Retinal pigment epithelial cell (primary cell): Measurements from ENCODE around the gene MARCHF9.

Source experiments
- DNase-seq: peaks from one replicate; pipeline ENCODE4 v3.0.0-alpha.2; 2010; ENCODE audit warnings: low read depth
- H3K4me3 ChIP-seq: 2 replicates; pipeline ENCODE4 v1.5.1; 2011; ENCODE audit warnings: mild to moderate bottlenecking, low read length, control low read depth, moderate library complexity
- TF ChIP-seq, protein P1 (sequence below): conservative IDR thresholded peaks from 2 replicates; pipeline ENCODE4 v1.5.1; 2011; ENCODE audit warnings: low read depth, low read length, control low read depth, inconsistent platforms

The MARCHF9 gene

DNA sequence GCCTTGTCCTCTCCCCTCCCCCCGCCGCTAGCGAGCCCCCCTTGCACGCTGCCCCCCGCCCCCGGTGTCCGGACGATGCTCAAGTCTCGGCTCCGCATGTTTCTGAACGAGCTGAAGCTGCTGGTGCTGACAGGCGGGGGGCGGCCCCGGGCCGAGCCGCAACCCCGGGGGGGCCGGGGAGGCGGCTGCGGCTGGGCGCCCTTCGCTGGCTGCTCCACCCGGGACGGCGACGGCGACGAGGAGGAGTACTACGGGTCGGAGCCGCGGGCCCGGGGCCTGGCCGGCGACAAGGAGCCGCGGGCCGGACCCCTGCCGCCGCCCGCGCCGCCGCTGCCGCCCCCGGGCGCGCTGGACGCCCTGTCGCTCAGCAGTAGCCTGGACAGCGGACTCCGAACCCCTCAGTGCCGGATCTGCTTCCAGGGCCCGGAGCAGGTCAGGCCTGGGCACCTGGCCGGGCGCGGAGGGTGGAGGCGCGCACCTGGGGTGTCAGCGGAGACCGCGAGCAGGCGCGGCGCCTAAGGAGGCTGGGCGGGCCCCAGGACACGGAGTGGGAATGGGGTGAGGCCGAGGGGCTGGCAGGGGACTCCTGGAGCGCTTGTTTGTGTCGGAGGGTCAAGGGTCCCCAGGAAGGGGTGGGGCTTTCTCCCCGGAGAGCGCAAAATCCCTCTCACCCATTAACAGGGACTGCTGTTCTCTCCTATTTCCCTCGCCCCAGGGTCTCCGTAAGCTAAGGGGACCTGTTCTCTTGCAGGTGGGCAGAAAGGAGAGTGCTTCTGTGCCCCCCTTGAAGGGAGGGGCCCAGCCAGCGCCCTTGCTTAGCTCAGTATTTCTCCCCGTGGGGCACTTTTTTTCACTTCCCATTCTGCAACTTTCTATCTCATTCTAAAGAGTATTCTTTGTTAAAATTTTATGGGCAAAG is 810 bp downstream of the MARCHF9 start:
- H3K4me3 ChIP-seq, result peak overlapping the region; percentile 44
- TF ChIP-seq, protein P1, sequence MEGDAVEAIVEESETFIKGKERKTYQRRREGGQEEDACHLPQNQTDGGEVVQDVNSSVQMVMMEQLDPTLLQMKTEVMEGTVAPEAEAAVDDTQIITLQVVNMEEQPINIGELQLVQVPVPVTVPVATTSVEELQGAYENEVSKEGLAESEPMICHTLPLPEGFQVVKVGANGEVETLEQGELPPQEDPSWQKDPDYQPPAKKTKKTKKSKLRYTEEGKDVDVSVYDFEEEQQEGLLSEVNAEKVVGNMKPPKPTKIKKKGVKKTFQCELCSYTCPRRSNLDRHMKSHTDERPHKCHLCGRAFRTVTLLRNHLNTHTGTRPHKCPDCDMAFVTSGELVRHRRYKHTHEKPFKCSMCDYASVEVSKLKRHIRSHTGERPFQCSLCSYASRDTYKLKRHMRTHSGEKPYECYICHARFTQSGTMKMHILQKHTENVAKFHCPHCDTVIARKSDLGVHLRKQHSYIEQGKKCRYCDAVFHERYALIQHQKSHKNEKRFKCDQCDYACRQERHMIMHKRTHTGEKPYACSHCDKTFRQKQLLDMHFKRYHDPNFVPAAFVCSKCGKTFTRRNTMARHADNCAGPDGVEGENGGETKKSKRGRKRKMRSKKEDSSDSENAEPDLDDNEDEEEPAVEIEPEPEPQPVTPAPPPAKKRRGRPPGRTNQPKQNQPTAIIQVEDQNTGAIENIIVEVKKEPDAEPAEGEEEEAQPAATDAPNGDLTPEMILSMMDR, result no peak

DNA sequence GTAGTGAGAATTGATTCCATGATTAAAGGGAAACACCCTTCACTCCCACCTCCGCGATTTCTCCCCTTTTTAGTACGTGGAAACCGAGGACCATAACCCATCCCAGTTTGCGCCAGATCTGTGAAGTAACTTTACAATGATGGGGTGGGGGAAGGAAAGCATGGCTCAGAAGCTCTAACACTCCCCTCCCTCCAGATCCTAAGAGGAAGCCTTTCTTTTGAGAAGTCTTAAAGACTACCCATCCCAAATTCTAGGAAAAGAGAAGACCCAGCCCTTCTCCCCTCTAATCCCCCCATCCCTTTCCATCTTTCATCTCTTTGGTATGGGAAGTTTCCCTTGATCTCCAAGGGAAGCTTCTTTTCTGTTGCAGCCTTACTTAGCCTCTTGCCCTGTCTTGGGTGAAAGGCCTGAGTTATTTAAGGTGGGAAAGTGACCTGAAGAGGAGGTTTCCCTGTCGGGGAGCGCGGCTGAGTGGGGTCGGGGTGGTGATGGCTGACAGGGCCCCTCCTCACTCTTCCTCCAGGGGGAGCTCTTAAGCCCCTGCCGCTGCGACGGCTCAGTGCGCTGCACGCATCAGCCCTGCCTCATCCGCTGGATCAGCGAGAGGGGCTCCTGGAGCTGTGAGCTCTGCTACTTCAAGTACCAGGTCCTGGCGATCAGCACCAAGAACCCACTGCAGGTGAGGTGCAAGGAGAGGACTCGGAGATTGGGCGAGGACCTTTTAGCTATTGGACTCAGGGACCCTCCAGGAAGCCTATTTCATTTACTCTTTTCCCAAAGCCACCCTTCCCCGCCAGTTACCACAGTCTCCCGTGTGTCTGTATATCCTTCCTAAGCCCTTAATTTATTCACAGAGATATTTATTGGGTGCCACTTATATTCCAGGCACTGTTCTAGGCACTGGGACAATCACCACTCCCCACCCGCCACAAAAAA is 1.8 kb downstream of the MARCHF9 start:
- DNase-seq, result no peak
- H3K4me3 ChIP-seq, result peak overlapping the region; percentile 44
- TF ChIP-seq, protein P1, result peak; percentile 92

More for the DNA sequence above, 810 bp downstream of the MARCHF9 start:
- DNase-seq, result no peak

DNA sequence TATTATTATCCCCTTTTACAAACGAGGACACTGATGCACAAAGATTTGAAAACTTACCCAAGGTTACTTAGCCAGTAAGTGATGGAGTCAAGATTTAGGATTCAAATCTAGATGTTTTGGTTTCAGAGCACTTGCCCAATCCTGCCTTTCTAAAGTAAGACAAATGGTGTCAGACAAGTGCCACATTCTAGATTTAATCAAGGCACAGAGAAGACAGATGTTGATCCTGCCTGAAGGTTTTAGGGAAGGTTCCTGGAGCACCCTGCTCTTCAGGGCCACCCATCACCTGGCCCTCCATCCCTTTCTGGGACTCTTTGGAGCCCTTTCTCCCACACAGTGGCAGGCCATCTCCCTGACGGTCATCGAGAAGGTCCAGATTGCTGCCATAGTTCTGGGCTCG is 2.9 kb downstream of the MARCHF9 start:
- no peak for DNase-seq
- TF ChIP-seq, protein P1, result no peak
- no peak overlapping the region for H3K4me3 ChIP-seq

DNA sequence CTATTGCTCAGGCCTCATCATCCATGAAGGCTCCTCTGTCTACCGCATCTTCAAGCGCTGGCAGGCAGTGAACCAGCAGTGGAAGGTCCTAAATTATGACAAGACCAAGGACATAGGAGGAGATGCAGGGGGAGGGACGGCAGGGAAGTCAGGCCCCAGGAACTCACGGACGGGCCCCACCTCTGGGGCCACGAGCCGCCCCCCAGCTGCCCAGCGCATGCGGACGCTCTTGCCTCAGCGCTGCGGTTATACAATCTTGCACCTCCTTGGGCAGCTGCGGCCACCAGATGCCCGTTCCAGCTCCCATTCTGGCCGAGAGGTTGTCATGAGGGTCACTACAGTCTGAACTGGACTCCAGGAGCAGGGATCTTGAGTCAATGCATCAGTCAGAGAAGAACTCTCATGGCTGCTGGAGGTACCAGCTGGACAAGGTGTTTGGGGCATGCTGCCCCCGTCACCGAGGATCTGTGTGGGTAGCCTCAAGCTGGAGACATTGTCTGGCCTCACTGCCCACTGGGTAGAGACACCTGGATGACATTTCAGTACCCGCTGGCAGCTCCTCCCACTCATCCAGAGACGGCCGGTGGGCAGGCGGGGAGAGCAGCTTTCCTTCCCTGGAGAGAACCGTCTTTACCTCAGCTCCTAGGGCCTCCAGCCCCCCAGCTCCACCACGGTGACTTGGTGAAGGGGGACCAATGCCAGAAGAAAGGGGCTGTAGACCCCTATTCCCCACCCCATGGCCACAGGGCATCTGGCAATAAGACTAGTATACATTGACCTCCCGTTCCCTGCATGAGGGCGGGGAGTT is 3.9 kb downstream of the MARCHF9 start:
- no peak for DNase-seq
- no peak overlapping the region for H3K4me3 ChIP-seq
- TF ChIP-seq, protein P1, result no peak

DNA sequence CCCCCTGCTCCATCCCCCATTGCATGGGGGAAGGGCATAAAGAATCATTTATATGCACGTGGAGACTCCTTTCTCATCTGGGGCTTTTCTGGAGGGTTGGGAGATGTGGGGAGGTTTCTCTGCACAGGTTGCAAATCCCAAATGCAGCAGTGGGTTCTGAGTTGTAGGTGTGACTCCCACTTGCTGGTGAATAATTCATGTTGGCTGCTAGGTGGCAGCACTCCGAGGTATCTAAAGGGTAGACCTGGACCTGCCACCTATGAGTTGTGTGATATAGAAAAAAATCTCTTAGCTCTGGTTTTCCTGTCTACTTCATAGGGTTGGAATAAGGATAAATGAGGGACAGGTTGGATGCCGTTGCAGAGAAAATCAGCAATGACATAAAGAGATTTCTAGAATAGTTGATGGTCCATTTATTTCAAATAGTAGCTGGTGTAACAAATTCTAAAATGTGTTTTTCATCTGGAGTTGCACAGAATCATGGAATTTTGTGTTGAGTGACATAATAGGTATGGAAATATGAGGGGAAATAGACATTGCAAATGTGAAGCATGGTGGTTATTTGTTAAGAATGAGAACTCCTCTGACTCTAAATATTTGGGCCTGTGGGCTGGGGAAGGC is 4.6 kb downstream of the MARCHF9 start:
- TF ChIP-seq, protein P1, result peak; percentile 68
- no peak for DNase-seq
- no peak overlapping the region for H3K4me3 ChIP-seq

DNA sequence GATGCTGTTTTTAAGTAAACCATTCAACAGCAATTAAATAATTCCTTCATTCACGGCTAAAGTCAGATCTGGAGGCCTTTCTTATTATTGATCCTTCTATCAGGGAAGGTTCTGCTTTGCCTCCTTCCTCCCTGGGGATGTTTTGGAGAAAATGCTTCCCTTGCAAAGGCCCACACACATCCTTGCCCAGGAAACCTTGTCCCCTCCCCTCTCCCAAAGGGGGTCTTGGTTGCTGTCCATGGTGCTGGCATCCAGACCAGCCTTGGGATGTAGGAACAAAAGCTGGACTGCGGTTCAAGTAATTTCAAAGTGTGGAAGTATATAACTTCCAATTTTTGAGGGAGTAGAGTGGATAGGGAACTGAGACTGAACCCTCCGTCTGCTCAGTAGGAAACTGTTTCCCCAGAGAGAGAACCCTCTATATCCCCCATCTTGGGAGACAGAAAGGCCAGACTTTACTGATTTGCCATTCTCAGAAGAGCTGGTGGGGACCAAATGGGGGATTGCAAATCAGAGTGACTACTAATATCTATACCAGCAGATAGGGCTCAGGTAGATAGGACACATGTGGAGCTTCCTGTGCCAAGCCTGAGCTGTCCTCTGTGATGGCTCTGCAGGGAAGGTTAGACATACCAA is 5.6 kb downstream of the MARCHF9 start:
- no peak for DNase-seq
- H3K4me3 ChIP-seq, result no peak overlapping the region
- TF ChIP-seq, protein P1, result no peak
